ENCODE measurements around the gene ATP5PD.
"Not testable (repeated sequence)": the region's sequence is repeated elsewhere in the genome, so short reads cannot be mapped to it uniquely, and the experiment has no call there.

ATP5PD gene

DNA sequence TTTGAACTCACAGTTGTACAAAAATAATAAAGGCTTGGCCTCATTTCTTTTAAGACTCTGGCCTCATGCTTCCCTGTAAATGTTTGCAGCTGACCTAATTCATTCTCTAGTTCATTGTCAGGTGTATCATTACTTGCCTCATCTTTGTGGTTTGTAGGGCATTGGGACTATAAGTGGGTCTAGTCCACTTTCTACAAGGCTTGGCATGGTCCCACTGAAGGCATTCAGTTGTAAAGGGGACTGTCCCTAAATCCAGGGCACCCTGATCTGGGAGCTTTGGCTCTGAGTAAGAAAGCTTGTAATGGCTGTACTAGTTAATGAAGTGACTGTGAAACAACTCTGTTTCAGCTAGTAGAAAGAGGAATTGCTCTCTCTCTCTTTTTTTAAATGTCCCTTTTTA lies 2.9 kb upstream of the ATP5PD start:
- Histone ChIP-seq H3K36me3 (ENCODE audit: control insufficient read depth, insufficient read depth, low read length) (peaks cover 12% of the 10 kb centered on the region), H3K4me3 (ENCODE audit: low read length) (no peak overlapping the region), H3K79me2 (ENCODE audit: control insufficient read depth, insufficient read depth, low read length) (peaks cover 32% of the 10 kb centered on the region), H3K4ac (ENCODE audit: low read depth, low read length) (no peak overlapping the region), H2BK120ac (ENCODE audit: low read depth, low read length) (no peak overlapping the region), H3K4me2 (ENCODE audit: low read length) (no peak overlapping the region), H2BK15ac (replicated peaks; ENCODE audit: low read depth) (no peak overlapping the region), H3K56ac (ENCODE audit: low read length) (no peak overlapping the region), H4K5ac (ENCODE audit: low read length) (no peak overlapping the region), H3K4me1 (ENCODE audit: control insufficient read depth, low read depth, low read length) (peaks cover 5% of the 10 kb centered on the region), H3K9ac (ENCODE audit: low read length) (no peak overlapping the region), H4K8ac (ENCODE audit: low read depth, low read length) (no peak overlapping the region), H2BK5ac (ENCODE audit: low read length) (no peak overlapping the region), H3K18ac (ENCODE audit: low read length) (no peak overlapping the region), H3K79me1 (ENCODE audit: low read length) (peaks cover 14% of the 10 kb centered on the region), H3K23ac (ENCODE audit: low read length) (no peak overlapping the region), H3K27me3 (ENCODE audit: insufficient read depth, low read length, poor library complexity) (no peaks in the 10 kb centered on the region), H2AK5ac (ENCODE audit: low read length) (no peak overlapping the region), H3K27ac (ENCODE audit: low read depth, low read length) (no peak overlapping the region)
- no peak for DNase-seq

DNA sequence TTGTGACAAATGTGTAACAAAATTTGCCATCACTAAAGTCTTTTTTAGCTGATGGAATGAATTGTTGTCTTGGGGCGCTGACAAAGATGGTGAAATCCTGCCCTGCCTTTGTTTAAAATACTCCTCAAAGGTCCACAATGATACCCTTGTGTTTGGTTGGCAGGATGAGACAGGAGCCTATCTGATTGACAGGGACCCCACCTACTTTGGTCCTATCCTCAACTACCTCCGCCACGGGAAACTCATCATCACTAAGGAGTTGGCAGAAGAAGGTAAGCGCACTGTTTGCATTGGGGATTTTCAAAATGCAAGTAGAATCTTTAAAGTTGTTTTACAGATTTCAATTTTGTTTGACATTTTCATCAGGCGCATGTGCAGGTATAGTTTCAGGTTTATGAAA lies 2.3 kb upstream of the ATP5PD start:
- Histone ChIP-seq H4K5ac (ENCODE audit: low read length) (no peak overlapping the region), H2BK15ac (replicated peaks; ENCODE audit: low read depth) (no peak overlapping the region), H3K4ac (ENCODE audit: low read depth, low read length) (no peak overlapping the region), H3K27me3 (ENCODE audit: insufficient read depth, low read length, poor library complexity) (no peaks in the 10 kb centered on the region), H3K4me2 (ENCODE audit: low read length) (peak overlapping the region; percentile 11), H4K8ac (ENCODE audit: low read depth, low read length) (no peak overlapping the region), H3K27ac (ENCODE audit: low read depth, low read length) (no peak overlapping the region), H2AK5ac (ENCODE audit: low read length) (no peak overlapping the region), H3K4me3 (ENCODE audit: low read length) (no peak overlapping the region), H3K79me1 (ENCODE audit: low read length) (peaks cover 14% of the 10 kb centered on the region), H3K9ac (ENCODE audit: low read length) (peak overlapping the region; percentile 80), H3K79me2 (ENCODE audit: control insufficient read depth, insufficient read depth, low read length) (peaks cover 32% of the 10 kb centered on the region), H3K18ac (ENCODE audit: low read length) (no peak overlapping the region), H2BK5ac (ENCODE audit: low read length) (no peak overlapping the region), H2BK120ac (ENCODE audit: low read depth, low read length) (no peak overlapping the region), H3K56ac (ENCODE audit: low read length) (peak overlapping the region; percentile 56), H3K23ac (ENCODE audit: low read length) (no peak overlapping the region), H3K36me3 (ENCODE audit: control insufficient read depth, insufficient read depth, low read length) (peaks cover 11% of the 10 kb centered on the region), H3K4me1 (ENCODE audit: control insufficient read depth, low read depth, low read length) (peaks cover 5% of the 10 kb centered on the region)
- WGBS (ENCODE audit: extremely low coverage, insufficient coverage, low lambda C conversion rate): no CpG with 5 or more reads among the region's 5 CpGs
- DNase-seq: no peak

DNA sequence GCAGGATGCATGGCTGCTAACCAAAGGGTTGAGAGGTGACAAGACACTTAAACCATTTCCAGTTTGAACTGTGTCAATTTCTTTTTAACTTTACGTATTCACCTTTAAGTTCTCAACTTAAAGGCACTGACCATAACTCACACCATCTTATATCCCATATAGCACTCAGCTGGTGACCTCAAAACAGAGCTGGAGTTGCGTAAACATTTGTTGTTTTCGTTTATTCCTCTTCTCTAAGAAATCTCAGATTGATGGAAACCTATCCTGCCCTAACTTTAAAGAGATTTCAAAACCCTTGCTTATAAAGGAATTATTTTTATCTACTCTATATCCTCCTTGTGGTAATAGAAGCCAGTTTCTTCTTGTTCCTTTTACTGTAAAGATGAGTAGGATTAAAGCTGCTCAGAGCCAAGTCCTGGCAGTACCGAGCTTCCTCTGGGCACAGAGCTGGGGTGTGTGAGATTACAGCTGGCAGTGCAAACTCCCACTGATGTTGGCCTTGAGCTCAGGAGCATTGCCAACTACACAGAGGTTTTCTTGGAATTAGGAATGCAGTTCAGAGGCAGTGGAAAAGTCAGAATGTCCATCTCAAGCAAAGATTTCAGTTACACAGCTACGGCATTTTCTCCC lies 1.6 kb upstream of the ATP5PD start:
- no peaks in the 10 kb centered on the region for H3K27me3 ChIP-seq (ENCODE audit: insufficient read depth, low read length, poor library complexity)
- no CpG with 5 or more reads among the region's 5 CpGs for WGBS (ENCODE audit: extremely low coverage, insufficient coverage, low lambda C conversion rate)
- no peak overlapping the region for H4K8ac ChIP-seq (ENCODE audit: low read depth, low read length)
- H3K79me2 ChIP-seq (ENCODE audit: control insufficient read depth, insufficient read depth, low read length): peaks cover 32% of the 10 kb centered on the region
- no peak overlapping the region for H3K18ac ChIP-seq (ENCODE audit: low read length)
- no peak overlapping the region for H2AK5ac ChIP-seq (ENCODE audit: low read length)
- peak overlapping the region; percentile 77 for H3K4me3 ChIP-seq (ENCODE audit: low read length)
- no peak overlapping the region for H2BK15ac ChIP-seq (replicated peaks; ENCODE audit: low read depth)
- H3K36me3 ChIP-seq (ENCODE audit: control insufficient read depth, insufficient read depth, low read length): peaks cover 9% of the 10 kb centered on the region
- peak overlapping the region; percentile 15 for H3K23ac ChIP-seq (ENCODE audit: low read length)
- peaks cover 7% of the 10 kb centered on the region for H3K4me1 ChIP-seq (ENCODE audit: control insufficient read depth, low read depth, low read length)
- H3K79me1 ChIP-seq (ENCODE audit: low read length): peaks cover 14% of the 10 kb centered on the region
- peak overlapping the region; percentile 90 for H3K56ac ChIP-seq (ENCODE audit: low read length)
- H2BK5ac ChIP-seq (ENCODE audit: low read length): no peak overlapping the region
- H3K9ac ChIP-seq (ENCODE audit: low read length): peak overlapping the region; percentile 80
- DNase-seq: no peak
- H3K4ac ChIP-seq (ENCODE audit: low read depth, low read length): no peak overlapping the region
- no peak overlapping the region for H4K5ac ChIP-seq (ENCODE audit: low read length)
- H3K27ac ChIP-seq (ENCODE audit: low read depth, low read length): no peak overlapping the region
- no peak overlapping the region for H2BK120ac ChIP-seq (ENCODE audit: low read depth, low read length)
- H3K4me2 ChIP-seq (ENCODE audit: low read length): peak overlapping the region; percentile 63

DNA sequence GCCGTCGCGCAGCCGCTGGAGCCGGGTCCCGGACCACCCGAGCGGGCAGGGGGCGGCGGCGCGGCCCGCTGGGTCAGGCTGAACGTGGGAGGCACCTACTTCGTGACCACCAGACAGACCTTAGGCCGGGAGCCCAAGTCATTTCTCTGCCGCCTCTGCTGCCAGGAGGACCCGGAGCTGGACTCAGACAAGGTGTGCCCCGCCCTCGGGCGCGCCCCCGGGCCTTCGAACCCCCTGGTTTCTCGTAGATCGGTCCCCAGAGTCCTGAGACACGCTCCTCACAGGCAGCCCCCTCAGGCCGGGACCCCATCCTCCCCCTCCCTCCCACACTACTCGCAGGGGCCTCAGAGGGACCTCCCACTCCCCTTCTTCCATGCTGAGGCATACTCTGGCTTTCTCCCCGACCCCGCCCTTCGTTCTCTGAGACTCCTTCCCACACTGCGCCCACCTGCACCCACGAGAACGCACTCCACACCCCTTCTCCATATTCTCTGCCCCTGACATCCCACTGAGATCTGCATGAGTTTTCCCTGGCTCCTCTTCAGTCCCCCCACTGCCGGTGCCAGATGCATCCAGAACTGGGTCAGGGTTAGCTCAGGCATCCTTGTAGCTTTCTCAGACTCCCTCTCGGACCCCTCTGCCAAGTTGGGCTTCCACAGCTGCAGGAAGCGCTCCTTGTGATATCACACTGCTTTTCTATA lies 779 bp upstream of the ATP5PD start:
- WGBS (ENCODE audit: extremely low coverage, insufficient coverage, low lambda C conversion rate): no CpG with 5 or more reads among the region's 38 CpGs
- peaks cover 11% of the 10 kb centered on the region for H3K79me1 ChIP-seq (ENCODE audit: low read length)
- H3K4me2 ChIP-seq (ENCODE audit: low read length): peak overlapping the region; percentile 63
- peak overlapping the region; percentile 90 for H3K4ac ChIP-seq (ENCODE audit: low read depth, low read length)
- peak overlapping the region; percentile 11 for H3K23ac ChIP-seq (ENCODE audit: low read length)
- peaks cover 4% of the 10 kb centered on the region for H3K36me3 ChIP-seq (ENCODE audit: control insufficient read depth, insufficient read depth, low read length)
- peaks cover 35% of the 10 kb centered on the region for H3K79me2 ChIP-seq (ENCODE audit: control insufficient read depth, insufficient read depth, low read length)
- peak overlapping the region; percentile 82 for H2BK5ac ChIP-seq (ENCODE audit: low read length)
- peak overlapping the region; percentile 46 for H3K27ac ChIP-seq (ENCODE audit: low read depth, low read length)
- H3K18ac ChIP-seq (ENCODE audit: low read length): peak overlapping the region; percentile 46
- DNase-seq: no peak
- H2AK5ac ChIP-seq (ENCODE audit: low read length): peak overlapping the region; percentile 17
- peak overlapping the region; percentile 77 for H3K4me3 ChIP-seq (ENCODE audit: low read length)
- peak overlapping the region; percentile 79 for H4K8ac ChIP-seq (ENCODE audit: low read depth, low read length)
- H4K5ac ChIP-seq (ENCODE audit: low read length): no peak overlapping the region
- peak overlapping the region; percentile 80 for H3K9ac ChIP-seq (ENCODE audit: low read length)
- H2BK15ac ChIP-seq (replicated peaks; ENCODE audit: low read depth): no peak overlapping the region
- peaks cover 9% of the 10 kb centered on the region for H3K4me1 ChIP-seq (ENCODE audit: control insufficient read depth, low read depth, low read length)
- no peaks in the 10 kb centered on the region for H3K27me3 ChIP-seq (ENCODE audit: insufficient read depth, low read length, poor library complexity)
- H2BK120ac ChIP-seq (ENCODE audit: low read depth, low read length): no peak overlapping the region
- peak overlapping the region; percentile 90 for H3K56ac ChIP-seq (ENCODE audit: low read length)

DNA sequence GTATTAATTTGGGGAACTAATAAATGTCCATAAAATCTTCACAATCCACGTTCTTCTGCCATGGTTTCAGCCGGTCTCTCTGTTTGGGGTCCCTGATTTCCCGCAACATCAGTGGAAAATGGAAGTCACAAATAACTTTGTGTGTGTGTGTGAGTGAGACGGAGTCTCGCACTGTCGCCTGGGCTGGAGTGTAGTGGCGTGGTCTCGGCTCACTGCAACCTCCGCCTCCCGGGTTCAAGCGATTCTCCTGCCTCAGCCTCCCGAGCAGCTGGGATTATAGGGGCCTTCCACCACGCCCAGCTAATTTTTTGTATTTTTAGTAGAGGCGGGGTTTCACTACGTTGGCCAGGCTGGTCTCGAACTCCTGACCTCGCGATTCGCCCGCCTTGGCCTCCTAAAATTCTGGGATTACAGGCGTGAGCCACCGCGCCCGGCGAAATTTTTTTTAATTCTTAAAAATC lies 793 bp downstream of the ATP5PD start:
- H3K4me1 ChIP-seq (ENCODE audit: control insufficient read depth, low read depth, low read length): peaks cover 12% of the 10 kb centered on the region
- peaks cover 33% of the 10 kb centered on the region for H3K79me2 ChIP-seq (ENCODE audit: control insufficient read depth, insufficient read depth, low read length)
- not testable (repeated sequence) for H3K27me3 ChIP-seq (ENCODE audit: insufficient read depth, low read length, poor library complexity); H3K23ac ChIP-seq (ENCODE audit: low read length); DNase-seq; H4K8ac ChIP-seq (ENCODE audit: low read depth, low read length); H4K5ac ChIP-seq (ENCODE audit: low read length); H3K36me3 ChIP-seq (ENCODE audit: control insufficient read depth, insufficient read depth, low read length); H2BK15ac ChIP-seq (replicated peaks; ENCODE audit: low read depth); H2AK5ac ChIP-seq (ENCODE audit: low read length); H2BK5ac ChIP-seq (ENCODE audit: low read length); H3K79me1 ChIP-seq (ENCODE audit: low read length)
- H3K4ac ChIP-seq (ENCODE audit: low read depth, low read length): peak overlapping the region; percentile 62
- H3K27ac ChIP-seq (ENCODE audit: low read depth, low read length): peak overlapping the region; percentile 93
- H3K4me2 ChIP-seq (ENCODE audit: low read length): peak overlapping the region; percentile 13
- H3K18ac ChIP-seq (ENCODE audit: low read length): peak overlapping the region; percentile 91
- peak overlapping the region; percentile 100 for H3K56ac ChIP-seq (ENCODE audit: low read length)
- no CpG with 5 or more reads among the region's 25 CpGs for WGBS (ENCODE audit: extremely low coverage, insufficient coverage, low lambda C conversion rate)
- H3K4me3 ChIP-seq (ENCODE audit: low read length): peak overlapping the region; percentile 75
- peak overlapping the region; percentile 99 for H3K9ac ChIP-seq (ENCODE audit: low read length)
- peak overlapping the region; percentile 0 for H2BK120ac ChIP-seq (ENCODE audit: low read depth, low read length)
